C4-2B (cell line): ENCODE data around the gene CNPY4.
"Not testable (repeated sequence)": the region's sequence is repeated elsewhere in the genome, so short reads cannot be mapped to it uniquely, and the experiment has no call there.

Experiments used
- H3K27ac ChIP-seq: fragments of 450-650 bp; 2 replicates; pipeline ENCODE4 v1.5.1; 2017
- CTCF ChIP-seq: fragments of 450-650 bp; conservative IDR thresholded peaks from 2 replicates; pipeline ENCODE4 v1.5.1; 2017; ENCODE audit warnings: mild to moderate bottlenecking
- ZFX ChIP-seq: fragments of 450-650 bp; IDR thresholded peaks from 2 replicates; pipeline ENCODE4 v1.6.1; 2017

CNPY4 gene

GRCh38 chr7:100122568-100122967, 3.1 kb downstream of the CNPY4 start:
- no peak for TF ChIP-seq ZFX
- no peak for TF ChIP-seq CTCF

DNA sequence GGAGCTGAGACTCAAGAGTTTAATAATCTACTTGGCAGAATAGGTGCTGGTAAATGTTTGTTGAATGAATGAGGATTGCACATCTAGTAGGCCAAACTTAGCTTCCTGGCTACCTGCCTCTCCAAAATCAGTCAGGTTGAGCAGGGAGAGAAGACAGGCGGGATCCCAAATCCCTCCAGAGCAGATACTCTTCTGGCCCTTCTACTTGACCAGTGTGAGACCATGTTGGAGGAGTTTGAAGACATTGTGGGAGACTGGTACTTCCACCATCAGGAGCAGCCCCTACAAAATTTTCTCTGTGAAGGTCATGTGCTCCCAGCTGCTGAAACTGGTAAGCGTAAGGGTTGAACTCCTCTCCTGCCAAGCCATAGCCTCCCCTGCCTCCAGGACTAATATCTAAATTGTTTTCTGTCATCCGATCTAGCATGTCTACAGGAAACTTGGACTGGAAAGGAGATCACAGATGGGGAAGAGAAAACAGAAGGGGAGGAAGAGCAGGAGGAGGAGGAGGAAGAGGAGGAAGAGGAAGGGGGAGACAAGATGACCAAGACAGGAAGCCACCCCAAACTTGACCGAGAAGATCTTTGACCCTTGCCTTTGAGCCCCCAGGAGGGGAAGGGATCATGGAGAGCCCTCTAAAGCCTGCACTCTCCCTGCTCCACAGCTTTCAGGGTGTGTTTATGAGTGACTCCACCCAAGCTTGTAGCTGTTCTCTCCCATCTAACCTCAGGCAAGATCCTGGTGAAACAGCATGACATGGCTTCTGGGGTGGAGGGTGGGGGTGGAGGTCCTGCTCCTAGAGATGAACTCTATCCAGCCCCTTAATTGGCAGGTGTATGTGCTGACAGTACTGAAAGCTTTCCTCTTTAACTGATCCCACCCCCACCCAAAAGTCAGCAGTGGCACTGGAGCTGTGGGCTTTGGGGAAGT, 5.1 kb downstream of the CNPY4 start:
- TF ChIP-seq CTCF (no peak), ZFX (no peak)
- H3K27ac ChIP-seq = no peak overlapping the region

More at GRCh38 chr7:100122568-100122967, 3.1 kb downstream of the CNPY4 start:
- H3K27ac ChIP-seq = no peak overlapping the region

DNA sequence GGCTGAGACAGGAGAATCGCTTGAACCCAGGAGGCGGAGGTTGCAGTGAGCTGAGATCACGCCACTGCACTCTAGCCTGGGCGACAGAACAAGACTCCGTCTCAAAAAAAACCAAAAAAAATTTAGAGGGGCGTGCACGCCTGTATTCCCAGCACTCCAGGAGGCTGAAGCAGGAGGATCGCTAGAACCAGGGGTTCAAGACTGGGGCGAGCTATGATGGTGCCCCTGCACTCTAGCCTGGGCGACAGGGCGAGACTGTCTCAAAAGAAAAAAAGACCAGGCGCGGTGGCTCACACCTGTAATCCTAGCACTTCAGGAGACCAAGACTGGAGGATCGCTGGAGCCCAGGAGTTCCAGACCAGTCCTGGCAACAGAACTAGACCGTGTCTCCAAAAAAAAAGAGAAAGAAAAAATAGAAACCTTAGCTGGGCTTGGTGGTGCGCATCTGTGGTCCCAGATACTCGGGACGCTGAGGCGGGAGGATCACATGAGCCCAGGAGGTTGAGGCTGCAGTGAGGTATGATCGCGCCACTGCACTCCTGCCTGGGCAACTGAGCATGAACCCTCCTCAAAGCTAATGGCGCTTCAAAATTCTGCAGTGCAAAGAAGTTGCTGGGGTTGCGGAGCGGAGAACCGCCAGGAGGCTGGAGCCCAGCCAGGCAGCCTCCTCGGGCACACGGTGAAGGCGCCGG, 7.0 kb downstream of the CNPY4 start:
- no peak for TF ChIP-seq CTCF
- TF ChIP-seq ZFX = no peak
- peak overlapping the region; percentile 95 for H3K27ac ChIP-seq

DNA sequence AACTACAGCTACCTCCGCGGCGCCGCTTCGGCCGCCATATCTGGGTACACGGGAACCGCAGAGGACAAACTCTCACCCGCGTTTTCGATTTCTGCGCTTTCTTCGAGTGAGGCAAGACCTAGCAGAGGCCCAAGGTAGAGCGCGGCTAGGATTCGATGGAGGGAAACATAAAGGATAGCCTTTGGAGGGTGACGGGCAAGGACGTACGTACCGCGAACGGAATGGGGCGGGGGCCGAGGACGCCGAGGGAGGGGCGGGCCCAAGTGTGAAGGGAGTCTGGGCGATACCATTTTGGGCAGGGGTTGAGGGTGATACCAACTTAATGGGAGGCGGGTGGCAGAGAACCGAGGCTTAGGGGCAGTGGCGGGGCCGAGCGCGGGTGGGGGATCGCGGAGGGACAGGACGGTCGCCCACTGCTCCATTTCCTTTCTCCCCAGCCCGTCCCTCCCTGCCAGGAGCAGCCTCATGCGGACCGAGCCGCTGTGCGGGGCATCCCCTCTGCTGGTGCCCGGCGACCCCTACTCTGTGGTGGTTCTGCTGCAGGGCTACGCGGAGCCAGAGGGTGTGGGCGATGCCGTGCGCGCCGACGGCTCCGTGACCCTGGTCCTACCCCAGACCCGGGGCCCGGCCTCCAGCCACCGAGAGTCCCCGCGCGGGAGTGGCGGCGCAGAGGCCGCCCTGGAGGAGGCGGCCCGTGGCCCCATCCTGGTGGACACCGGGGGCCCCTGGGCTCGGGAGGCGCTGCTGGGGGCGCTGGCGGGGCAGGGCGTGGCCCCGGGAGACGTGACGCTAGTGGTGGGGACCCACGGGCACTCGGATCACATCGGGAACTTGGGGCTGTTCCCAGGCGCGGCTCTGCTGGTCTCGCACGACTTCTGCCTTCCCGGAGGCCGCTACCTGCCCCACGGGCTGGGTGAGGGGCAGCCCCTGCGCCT, 7.8 kb downstream of the CNPY4 start, which contains the start of gene MBLAC1:
TSS of gene MBLAC1 (plus strand) at position 37 of the 935 bp plus-strand sequence. CDS start at position 466, 429 bp downstream.
- peak within 1 kb of the TSS; percentile 95 for H3K27ac ChIP-seq
- TF ChIP-seq CTCF (no peak), ZFX (peak; percentile 86; the same call in 1 of the 2 replicates)

DNA sequence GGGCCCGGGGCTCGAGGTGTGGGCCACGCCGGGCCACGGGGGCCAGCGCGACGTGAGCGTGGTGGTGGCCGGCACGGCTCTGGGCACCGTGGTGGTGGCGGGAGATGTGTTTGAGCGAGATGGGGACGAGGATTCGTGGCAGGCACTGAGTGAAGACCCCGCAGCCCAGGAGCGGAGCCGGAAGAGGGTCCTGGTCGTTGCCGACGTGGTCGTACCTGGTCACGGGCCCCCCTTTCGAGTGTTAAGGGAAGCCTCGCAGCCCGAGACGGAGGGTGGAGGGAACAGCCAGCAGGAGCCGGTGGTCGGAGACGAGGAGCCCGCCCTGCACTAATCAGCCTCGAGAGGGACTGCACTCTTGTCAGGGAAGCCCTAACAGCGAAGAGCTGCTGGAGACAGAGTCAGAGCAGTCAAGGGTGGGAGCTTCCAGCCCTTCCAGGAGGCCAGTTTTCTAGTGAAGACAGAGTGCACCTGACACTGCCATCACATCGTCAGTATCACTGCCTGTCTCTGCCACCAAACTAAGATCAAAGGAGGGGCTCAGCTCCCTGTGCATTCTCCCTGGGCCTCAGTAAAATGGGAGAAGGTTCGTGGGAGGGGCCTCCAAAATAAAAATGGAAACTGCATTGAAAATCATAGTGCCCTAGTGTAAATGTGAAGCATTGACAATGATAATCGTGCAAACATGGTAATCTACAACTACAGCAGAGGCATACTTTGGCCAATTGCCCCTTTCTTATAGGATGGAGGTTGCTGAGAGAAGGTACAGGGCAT, 8.6 kb downstream of the CNPY4 start:
- TF ChIP-seq CTCF (no peak), ZFX (no peak)
- H3K27ac ChIP-seq = peak overlapping the region; percentile 95

DNA sequence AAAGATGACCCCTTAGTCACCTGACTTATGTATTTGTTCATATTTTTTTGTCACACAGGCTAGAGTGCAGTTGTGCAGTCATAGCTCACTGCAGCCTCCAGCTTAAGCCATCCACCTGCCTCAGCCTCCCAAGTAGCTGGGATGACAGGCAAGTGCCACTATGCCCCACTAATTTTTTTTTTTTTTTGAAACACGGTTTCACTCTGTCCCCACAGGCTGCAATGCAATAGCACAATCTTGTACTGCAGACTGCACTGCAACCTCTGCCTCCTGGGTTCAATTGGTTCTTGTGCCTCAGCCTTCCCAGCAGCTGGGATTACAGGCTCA, 9.2 kb downstream of the CNPY4 start:
- H3K27ac ChIP-seq = no peak overlapping the region
- TF ChIP-seq ZFX (no peak), CTCF (no peak)

GRCh38 chr7:100130220-100130607, 10.8 kb downstream of the CNPY4 start:
- not testable (repeated sequence) for H3K27ac ChIP-seq
